Skin of body (tissue), 2 donors: ENCODE results near the gene PRCD. TPM values are rescaled to one million over a fixed set of nuclear protein-coding genes. Genes with fewer than 3 reads are reported as not detected.

ENCODE experiments used
- DNase-seq: peaks from one replicate; lab custom pipeline; 2025; lab: John Stamatoyannopoulos, UW
- total RNA-seq: library from RNA; depleted of rRNA; stranded (reverse); fragments of >200 nt; gene quantifications from one replicate; pipeline ENCODE4 v1.2.3, GENCODE V29; 2014

Gene PRCD
- total RNA-seq, 1 donor from 2014 or later = 2.7 TPM

DNA sequence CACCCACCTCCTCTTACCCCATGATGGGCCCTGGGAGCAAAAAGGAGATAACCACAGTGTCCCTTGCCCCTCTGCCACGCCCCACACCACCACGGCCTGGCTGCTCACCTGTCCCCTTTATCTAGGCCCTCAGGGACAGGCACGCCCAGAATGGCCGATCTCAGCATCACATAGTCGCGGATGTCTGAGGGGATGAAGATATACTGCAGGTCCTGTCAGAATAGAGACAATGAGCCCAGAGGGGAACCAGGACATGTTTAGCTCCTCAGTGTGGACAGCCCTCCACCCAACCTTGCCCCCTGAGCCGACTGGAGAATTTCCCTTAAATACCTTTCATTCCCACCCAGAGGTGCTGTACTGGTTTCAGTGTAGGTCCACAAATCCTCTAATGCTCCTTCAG is 30.6 kb downstream of the PRCD start:
- no peak for DNase-seq

- no peak for DNase-seq
Measured at GRCh38 chr17:76570877-76571471, 31.1 kb downstream of the PRCD start.

- DNase-seq = no peak
Measured at GRCh38 chr17:76572201-76572910, 32.5 kb downstream of the PRCD start.

DNA sequence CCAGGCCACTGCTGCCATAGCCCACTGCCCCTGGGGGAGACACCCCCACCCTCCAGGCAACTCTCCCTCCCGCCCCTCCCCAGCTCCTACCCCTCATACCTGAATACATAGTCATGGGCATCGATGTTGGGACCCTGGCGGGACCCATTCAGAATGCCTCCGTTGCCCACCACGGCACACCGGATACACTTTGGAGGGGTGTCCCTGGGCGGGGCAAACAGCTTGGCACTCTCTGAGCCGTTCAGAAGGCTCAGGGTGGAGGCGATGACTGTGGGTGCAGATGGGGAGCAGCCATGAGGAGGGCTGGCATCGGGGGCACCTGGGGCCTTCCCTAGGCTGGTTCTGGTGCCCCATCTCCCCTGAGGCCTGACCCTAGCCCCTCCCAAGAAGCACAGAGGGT is 33.3 kb downstream of the PRCD start:
- no peak for DNase-seq

DNA sequence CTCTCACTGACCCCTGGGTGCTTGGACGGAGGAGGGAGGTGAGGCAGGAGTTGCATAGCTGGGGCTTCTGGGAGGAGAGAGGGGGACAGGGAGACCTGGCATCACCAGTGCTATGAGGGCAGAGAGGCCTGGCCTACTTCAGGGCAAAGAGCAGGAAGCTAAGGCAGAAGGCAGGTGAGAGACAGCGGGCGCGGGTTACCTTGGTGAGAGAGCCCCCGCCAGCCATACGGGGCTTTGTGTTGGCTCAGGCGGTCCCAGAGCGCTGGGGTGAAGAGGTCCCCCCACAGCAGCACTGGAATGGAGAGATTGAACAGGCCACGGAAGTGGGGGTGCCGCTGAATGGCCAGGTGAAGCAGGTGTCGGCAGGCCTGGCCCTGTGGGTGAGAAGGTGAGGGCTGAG is 34.3 kb downstream of the PRCD start:
- no peak for DNase-seq

DNA sequence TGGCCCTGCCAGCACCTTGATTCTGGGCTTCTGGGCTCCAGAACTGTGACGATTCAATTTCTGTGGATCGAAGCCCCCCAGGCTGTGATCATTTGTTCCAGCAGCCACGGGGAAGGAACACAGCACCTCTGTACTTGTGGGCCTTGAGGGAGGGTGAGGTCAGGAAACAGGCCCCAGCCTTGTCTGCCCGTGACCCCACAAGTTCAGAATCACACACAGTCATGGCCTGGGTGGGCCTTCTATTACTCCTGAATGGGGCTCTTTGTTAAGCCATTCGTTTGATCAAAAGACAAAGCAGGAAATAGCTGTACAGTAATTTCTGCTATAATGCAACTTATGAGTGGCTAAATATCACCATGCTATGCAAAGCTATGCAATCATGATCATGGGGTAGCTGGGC is 35.7 kb downstream of the PRCD start:
- no peak for DNase-seq

- DNase-seq = no peak
Measured at GRCh38 chr17:76576189-76576588, 36.3 kb downstream of the PRCD start.

DNA sequence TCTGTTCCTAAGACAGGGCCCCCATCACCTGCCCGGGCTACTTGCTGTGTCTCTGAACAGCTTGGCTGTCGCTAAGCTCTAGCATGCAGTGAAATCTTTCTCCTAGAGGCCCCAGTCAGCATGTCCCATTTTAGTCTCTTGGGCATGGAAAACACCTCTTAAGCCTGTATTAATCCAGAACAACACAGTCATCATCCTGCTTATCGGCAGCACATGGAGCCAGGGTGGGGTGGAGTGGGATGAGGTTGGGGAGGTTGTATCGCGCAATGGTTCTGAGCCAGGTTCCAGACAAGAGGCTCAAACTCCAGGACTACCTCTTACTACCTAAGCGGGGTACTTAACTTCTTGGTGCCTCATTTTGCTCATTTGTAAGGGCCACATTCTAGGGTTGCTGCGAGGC is 38.0 kb downstream of the PRCD start:
- no peak for DNase-seq

GRCh38 chr17:76578376-76578775 is 38.5 kb downstream of the PRCD start:
- DNase-seq = no peak

DNA sequence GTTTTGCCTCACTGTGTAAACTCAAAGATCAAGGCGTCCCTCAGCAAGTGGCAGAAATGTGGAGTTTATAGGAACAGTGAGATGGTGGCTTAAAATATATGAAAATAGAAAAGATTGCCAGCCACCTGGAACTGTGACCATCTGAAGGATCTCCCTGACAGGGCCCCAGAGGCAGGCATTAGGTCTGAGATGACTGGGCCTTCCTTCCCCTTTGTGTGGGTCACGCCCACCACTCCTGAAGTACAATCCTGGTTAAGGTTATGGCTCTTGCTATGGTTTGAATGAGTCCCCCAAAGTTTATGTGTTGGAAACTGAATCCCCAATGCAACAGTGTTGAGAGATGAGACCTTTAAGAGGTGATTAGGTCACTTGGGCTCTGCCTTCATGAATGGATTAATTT is 39.4 kb downstream of the PRCD start:
- no peak for DNase-seq

DNA sequence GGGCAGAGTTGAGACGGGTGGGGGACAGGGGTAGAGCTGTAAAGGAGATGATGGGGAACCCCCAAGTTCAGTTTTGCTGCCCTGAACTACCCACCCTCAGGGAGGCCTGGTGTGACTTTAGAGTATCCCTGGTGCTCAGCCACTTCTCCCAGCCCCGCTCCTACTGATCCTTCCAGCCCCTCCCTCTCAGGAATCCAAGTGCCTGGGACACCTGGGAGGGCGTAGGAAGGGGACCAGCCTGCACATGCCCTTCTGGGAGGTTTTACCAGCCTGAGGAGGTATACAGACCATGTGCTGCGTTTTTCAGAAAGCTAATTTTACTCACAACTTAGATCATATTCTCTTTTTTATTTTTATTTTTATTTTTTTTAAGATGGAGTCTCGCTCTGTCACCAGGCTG is 41.7 kb downstream of the PRCD start:
- no peak for DNase-seq

DNA sequence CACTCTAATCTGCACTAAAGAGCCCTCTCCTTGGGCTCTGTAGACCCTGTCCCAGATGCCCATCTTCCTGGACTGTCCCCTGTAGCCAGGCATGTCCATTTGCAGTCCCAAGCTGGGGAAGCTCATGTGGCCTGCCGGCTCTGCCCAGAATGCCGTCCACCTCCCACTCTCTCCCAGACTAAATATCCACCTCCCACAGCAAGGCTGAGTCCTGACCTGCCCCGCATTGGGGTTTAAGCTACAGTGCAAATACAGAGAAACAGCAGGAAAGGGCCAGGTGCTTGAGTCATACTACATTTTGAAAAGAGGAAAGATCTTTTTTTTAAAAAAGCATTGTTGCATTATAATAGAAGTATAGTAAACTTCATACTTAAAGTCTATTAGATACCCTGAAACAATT is 42.8 kb downstream of the PRCD start:
- DNase-seq = no peak

GRCh38 chr17:76584427-76585032 is 44.7 kb downstream of the PRCD start:
- no peak for DNase-seq

DNA sequence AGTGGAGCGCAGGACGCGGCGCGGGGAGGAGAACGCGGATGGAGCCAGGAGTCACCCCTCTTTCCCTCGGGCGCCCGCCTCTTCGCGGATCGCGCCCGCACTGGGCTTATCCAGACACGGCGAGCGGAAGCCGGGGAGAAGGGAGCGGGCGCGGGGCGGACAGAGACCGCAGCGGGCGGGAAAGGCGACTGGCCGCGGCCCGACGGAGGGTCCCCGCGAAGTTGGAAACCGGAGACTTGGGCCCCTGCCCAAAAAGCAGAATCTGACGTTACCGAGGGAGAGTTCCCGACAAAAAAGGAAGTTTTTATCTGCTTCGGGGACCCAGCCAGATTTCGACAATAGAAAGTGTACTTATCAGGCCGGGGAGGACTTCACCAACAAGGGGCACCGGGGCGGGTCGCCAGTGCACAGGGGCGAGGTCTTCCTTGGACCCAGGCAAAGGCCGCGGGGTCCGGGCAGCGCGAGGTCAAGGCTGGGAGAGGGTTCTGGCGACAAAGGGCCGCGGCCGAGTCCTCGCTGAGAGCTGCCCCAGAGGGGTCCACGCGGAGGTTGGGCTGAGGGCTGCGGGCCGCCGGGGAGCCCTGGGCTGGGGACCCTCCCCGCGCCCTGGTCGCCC is 45.3 kb downstream of the PRCD start:
- no peak for DNase-seq

GRCh38 chr17:76585649-76586593 is 46.1 kb downstream of the PRCD start, which contains the start of gene ST6GALNAC2:
TSS of gene ST6GALNAC2 (minus strand) at chr17:76585860. CDS start at chr17:76585808, 52 bp downstream.
- DNase-seq = no peak

DNA sequence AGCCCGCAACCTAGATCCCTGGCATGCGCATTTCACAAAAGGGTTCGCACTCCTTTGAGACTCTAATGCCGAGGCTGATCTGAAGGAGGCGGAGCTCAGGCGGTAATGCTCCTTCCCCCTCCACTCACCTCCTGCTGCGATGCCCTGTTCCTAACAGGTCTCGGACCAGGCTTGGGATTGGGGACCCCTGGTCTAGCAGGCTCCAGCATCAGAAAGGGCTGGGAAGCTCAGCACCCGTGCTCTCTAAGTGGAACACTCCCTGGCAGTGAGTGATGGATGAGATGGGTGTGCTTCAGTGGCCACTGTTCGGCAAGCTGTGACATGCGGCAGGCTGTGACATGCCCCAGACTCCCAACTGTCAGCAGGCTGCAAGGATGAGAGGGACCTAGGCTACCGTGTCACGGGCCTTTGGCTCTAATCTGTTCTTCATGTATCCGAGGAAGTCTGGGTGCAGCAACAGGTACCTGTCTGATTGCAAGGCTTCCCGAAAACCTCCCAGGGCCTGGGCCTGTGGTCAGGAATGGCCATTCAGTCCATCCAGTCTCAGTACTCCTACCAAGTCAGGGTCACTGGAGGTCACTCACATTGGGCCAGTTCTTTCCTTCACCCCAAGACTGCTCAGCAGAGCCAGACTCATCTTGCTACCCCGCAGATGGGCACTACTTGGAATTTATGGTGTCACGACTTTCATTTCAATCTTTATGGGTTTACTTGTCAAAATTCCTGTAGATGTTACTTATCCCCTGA is 47.1 kb downstream of the PRCD start:
- DNase-seq = no peak

- no peak for DNase-seq
Measured at GRCh38 chr17:76588182-76588581, 48.3 kb downstream of the PRCD start.

- DNase-seq = no peak
Measured at GRCh38 chr17:76593384-76593826, 53.6 kb downstream of the PRCD start.

GRCh38 chr17:76593959-76594358 is 54.1 kb downstream of the PRCD start:
- no peak for DNase-seq

GRCh38 chr17:76594690-76595089 is 54.8 kb downstream of the PRCD start:
- no peak for DNase-seq
